ENCODE measurements around the gene CPLX3. TPM values are rescaled to one million over a fixed set of nuclear protein-coding genes. Genes with fewer than 3 reads are reported as not detected.

CPLX3 gene
- total RNA-seq, 1 experiment from 2014 or later: not detected

DNA sequence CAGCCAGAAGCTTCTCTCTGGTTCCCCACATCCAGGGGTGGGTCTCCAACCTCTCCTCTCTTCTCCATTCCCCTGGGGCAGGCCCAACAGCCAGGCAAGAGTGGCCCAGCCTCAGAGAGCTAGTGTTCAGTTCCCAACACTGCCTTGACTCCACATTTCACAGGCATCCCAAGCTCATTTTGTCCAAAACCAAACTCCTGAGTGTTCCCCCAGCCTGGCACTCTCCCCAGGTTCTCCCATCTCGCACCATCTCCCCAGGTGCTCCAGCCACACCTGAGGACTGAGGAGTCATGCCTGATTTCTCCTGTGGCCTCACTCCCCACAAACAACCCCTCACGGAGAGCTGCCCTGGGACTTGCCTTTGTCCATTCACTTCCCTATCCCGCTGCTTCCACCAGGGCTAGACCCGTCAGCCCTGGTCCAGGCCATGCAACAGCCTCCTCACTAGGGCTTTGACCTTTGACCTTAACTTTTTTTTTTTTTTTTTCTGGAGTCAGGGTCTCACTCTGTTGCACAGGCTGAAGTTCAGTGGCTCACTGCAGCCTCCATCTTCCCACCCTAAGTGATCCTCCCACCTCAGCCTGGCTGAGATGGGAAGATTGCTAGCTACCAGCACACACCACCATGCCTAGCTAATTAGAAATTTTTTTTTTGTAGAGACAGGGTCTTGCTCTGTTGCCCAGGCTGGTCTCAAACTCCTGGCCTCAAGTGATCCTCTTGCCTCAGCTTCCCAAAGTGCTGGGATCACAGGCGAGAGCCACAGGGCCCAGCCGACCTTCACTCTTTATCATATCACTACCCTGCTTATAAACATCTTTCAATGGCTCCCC is 48.4 kb upstream of the CPLX3 start:
- WGBS (ENCODE audit: extremely low coverage, insufficient read length, low lambda C conversion rate): no CpG with 5 or more reads among the region's 6 CpGs
- H3K4me2 ChIP-seq (ENCODE audit: insufficient read depth, insufficient read length, low read length): no peak overlapping the region
- H2BK120ac ChIP-seq (ENCODE audit: low read depth, low read length, poor library complexity, severe bottlenecking): no peak overlapping the region
- Mint-ChIP-seq H3K27me3 (ENCODE audit: low read depth) (peaks cover 51% of the 10 kb centered on the region), H3K4me3 (no peak overlapping the region; a peak in 1 of 5 replicates), H3K27ac (no peak overlapping the region; a peak in 1 of 7 replicates), H3K9me3 (no peaks in the 10 kb centered on the region), H3K36me3 (ENCODE audit: insufficient read depth in 1 of 3, low read depth in 3 of 3) (no peaks in the 10 kb centered on the region), H3K4me1 (peaks cover 40 to 56% of the 10 kb centered on the region in 2 experiments)
- H4K20me1 ChIP-seq (ENCODE audit: control insufficient read depth, insufficient read depth, insufficient read length): no peaks in the 10 kb centered on the region
- TF ChIP-seq, protein P1, sequence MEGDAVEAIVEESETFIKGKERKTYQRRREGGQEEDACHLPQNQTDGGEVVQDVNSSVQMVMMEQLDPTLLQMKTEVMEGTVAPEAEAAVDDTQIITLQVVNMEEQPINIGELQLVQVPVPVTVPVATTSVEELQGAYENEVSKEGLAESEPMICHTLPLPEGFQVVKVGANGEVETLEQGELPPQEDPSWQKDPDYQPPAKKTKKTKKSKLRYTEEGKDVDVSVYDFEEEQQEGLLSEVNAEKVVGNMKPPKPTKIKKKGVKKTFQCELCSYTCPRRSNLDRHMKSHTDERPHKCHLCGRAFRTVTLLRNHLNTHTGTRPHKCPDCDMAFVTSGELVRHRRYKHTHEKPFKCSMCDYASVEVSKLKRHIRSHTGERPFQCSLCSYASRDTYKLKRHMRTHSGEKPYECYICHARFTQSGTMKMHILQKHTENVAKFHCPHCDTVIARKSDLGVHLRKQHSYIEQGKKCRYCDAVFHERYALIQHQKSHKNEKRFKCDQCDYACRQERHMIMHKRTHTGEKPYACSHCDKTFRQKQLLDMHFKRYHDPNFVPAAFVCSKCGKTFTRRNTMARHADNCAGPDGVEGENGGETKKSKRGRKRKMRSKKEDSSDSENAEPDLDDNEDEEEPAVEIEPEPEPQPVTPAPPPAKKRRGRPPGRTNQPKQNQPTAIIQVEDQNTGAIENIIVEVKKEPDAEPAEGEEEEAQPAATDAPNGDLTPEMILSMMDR (conservative IDR thresholded peaks at IDR 0.05): no peak
- no peak overlapping the region for H4K5ac ChIP-seq (ENCODE audit: insufficient read length, low read depth, low read length)
- no peaks in the 10 kb centered on the region for H3K9me3 ChIP-seq (ENCODE audit: control insufficient read depth, low read depth, low read length)
- no peak overlapping the region for H3K4ac ChIP-seq (ENCODE audit: low read depth, low read length)
- no peak overlapping the region for H4K8ac ChIP-seq (replicated peaks; ENCODE audit: insufficient read length, low read depth, low read length)
- H3K27ac ChIP-seq (ENCODE audit: insufficient read length, low read depth, low read length): no peak overlapping the region
- H2AK5ac ChIP-seq (ENCODE audit: insufficient read length, low read length): no peak overlapping the region
- H2BK12ac ChIP-seq (ENCODE audit: insufficient read length, low read depth, low read length): no peak overlapping the region
- no peak overlapping the region for H2BK20ac ChIP-seq (ENCODE audit: low read depth, low read length, poor library complexity, severe bottlenecking)
- no peak overlapping the region for H2BK15ac ChIP-seq (ENCODE audit: low read depth, low read length)
- no peaks in the 10 kb centered on the region for H3K79me1 ChIP-seq (ENCODE audit: insufficient read depth, low read depth, low read length, poor library complexity, severe bottlenecking)
- H3K14ac ChIP-seq (ENCODE audit: insufficient read depth, low read length): no peak overlapping the region; the same call in 1 of the 2 replicates
- H2BK5ac ChIP-seq (ENCODE audit: insufficient read length, low read length): no peak overlapping the region
- no peak for DNase-seq
- peaks cover 11% of the 10 kb centered on the region for H3K23me2 ChIP-seq (ENCODE audit: insufficient read length, low read depth, low read length, poor library complexity, severe bottlenecking)
- no peak overlapping the region for H3T11ph ChIP-seq (ENCODE audit: low read length)
- peaks cover 4% of the 10 kb centered on the region; the same call in 1 of the 2 replicates for H3K27me3 ChIP-seq (ENCODE audit: insufficient read depth, low read length)
- no peaks in the 10 kb centered on the region for H3K4me1 ChIP-seq (ENCODE audit: insufficient read depth, low read length)
- H3K18ac ChIP-seq (ENCODE audit: insufficient read length, low read depth, low read length): no peak overlapping the region
- H4K91ac ChIP-seq (ENCODE audit: insufficient read length, low read depth, low read length): no peak overlapping the region
- H2AFZ ChIP-seq (ENCODE audit: low read length): no peak overlapping the region
- H3K79me2 ChIP-seq (ENCODE audit: insufficient read depth, low read length): no peaks in the 10 kb centered on the region
- no peak overlapping the region for H3K9ac ChIP-seq (ENCODE audit: extremely low read depth, insufficient read length, low read length)
- no peak overlapping the region for H3K56ac ChIP-seq (ENCODE audit: insufficient read length, low read depth, low read length)
- H3K23ac ChIP-seq (ENCODE audit: insufficient read length, low read depth, low read length): no peak overlapping the region

Data from H9 (cell line).